NCI-H526 treated with DMSO at 0.1 percent for 48 hours (cell line): ENCODE results near the gene AKIRIN1.
"Not testable (repeated sequence)": the region's sequence is repeated elsewhere in the genome, so short reads cannot be mapped to it uniquely, and the experiment has no call there.

Source experiments
- DNase-seq: peaks from one replicate; lab custom pipeline; 2025; lab: John Stamatoyannopoulos, UW

The AKIRIN1 gene

GRCh38 chr1:39046613-39047210, 55.6 kb downstream of the AKIRIN1 start:
- no peak for DNase-seq

- no peak for DNase-seq
Observed at GRCh38 chr1:39047374-39048229, 56.5 kb downstream of the AKIRIN1 start.

- DNase-seq: no peak
Observed at GRCh38 chr1:39048745-39049370, 57.8 kb downstream of the AKIRIN1 start.

- no peak for DNase-seq
Observed at GRCh38 chr1:39050001-39050400, 58.9 kb downstream of the AKIRIN1 start.

GRCh38 chr1:39051193-39051850, 60.2 kb downstream of the AKIRIN1 start:
- not testable (repeated sequence) for DNase-seq

- no peak for DNase-seq
Observed at GRCh38 chr1:39051956-39052355, 60.9 kb downstream of the AKIRIN1 start.

- DNase-seq: not testable (repeated sequence)
Observed at GRCh38 chr1:39055213-39055710, 64.2 kb downstream of the AKIRIN1 start.
